Fibroblast of the aortic adventitia (primary cell): ENCODE data around the gene EEPD1. TPM values are rescaled to one million over a fixed set of nuclear protein-coding genes. Genes with fewer than 3 reads are reported as not detected.
"Not testable (repeated sequence)": the region's sequence is repeated elsewhere in the genome, so short reads cannot be mapped to it uniquely, and the experiment has no call there.

ENCODE experiments used
- DNase-seq: peaks from one replicate; pipeline ENCODE4 v3.0.0-alpha.2; 2010; ENCODE audit warnings: low read depth
- H3K4me3 ChIP-seq: 2 replicates; pipeline ENCODE4 v1.5.1; 2011; ENCODE audit warnings: low read depth, mild to moderate bottlenecking, control low read depth, low read length, moderate library complexity
- total RNA-seq: library from RNA; depleted of rRNA; stranded (reverse); fragments of >200 nt; gene quantifications from 2 replicates; pipeline ENCODE4 v1.2.3, GENCODE V29; 2012; ENCODE audit warnings: low replicate concordance
- TF ChIP-seq, protein P1 (sequence below): IDR thresholded peaks from 2 replicates; pipeline ENCODE4 v1.5.1; 2011; ENCODE audit warnings: mild to moderate bottlenecking, low read length, control low read depth, inconsistent platforms; ENCODE audit not compliant: insufficient read depth

EEPD1 gene
- total RNA-seq, 1 donor, result 5.2 TPM

DNA sequence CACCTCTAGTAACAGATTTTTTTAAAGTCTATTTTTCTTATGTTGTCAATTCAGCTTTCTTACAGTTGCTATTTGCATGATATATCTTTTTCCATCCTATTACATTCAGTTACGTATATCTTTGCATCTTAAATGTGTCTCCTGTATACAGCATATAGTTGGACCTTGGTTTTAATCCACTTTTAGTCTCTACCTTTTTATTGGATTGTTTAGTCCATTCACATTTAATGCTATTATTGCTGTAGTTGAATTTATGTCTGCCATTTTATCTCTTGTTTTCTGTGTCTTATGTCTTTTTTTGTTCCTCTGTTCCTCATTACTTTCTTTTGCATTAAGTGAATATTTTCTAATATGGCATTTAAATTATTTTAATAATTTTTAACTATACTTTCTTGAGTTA is 100.6 kb downstream of the EEPD1 start:
- DNase-seq, result no peak
- TF ChIP-seq, protein P1, sequence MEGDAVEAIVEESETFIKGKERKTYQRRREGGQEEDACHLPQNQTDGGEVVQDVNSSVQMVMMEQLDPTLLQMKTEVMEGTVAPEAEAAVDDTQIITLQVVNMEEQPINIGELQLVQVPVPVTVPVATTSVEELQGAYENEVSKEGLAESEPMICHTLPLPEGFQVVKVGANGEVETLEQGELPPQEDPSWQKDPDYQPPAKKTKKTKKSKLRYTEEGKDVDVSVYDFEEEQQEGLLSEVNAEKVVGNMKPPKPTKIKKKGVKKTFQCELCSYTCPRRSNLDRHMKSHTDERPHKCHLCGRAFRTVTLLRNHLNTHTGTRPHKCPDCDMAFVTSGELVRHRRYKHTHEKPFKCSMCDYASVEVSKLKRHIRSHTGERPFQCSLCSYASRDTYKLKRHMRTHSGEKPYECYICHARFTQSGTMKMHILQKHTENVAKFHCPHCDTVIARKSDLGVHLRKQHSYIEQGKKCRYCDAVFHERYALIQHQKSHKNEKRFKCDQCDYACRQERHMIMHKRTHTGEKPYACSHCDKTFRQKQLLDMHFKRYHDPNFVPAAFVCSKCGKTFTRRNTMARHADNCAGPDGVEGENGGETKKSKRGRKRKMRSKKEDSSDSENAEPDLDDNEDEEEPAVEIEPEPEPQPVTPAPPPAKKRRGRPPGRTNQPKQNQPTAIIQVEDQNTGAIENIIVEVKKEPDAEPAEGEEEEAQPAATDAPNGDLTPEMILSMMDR, result no peak
- H3K4me3 ChIP-seq, result no peak overlapping the region

DNA sequence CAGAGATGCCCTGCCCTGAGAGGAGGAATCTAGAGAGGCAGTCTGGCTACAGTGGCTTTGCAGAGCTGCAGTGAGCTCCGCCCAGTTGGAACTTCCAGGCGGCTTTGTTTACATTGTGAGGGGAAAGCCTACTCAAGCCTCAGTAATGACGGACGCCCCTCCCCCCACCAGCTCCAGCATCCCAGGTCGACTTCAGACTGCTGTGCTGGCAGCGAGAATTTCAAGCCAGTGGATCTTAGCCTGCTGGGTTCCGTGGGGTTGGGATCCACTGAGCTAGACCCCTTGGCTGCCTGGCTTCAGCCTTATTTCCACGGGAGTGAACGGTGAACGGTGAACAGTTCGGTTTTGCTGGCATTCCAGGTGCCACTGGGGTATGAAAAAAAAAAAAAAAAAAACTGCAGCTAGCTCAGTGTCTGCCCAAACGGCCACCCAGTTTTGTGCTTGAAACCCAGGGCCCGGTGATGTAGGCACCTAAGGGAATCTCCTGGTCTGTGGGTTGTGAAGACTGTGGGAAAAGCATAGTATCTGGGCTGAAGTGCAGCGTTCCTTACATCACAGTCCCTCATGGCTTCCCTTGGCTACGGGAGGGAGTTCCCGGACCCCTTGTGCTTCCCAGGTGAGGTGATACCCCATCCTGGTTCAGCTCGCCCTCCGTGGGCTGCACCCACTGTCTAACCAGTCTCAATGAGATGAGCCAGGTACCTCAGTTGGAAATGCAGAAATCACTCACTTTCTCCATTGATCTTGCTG is 105.6 kb downstream of the EEPD1 start:
- not testable (repeated sequence) for H3K4me3 ChIP-seq

DNA sequence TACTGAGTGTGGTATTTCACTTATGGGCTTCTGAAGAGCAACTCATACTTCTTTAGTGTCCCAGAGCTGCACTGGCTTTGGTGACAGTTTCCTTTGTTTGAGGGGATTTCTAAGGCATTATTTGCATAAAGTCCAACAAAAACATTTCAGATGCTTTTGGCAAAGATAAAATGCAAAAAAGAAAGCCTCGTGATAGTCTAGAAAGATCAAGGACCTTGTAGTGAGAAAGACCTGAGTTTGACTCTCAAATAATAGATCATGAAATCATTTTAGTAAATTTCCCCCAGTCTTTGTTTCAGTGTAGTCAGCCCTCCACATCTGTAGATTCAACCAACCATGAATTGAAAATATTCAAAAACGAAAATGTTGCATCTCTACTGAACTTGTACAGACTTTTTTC is 107.4 kb downstream of the EEPD1 start:
- DNase-seq, result no peak
- no peak overlapping the region for H3K4me3 ChIP-seq
- TF ChIP-seq, protein P1, result no peak

More for the DNA sequence above, 105.6 kb downstream of the EEPD1 start:
- peak; percentile 68 for DNase-seq

DNA sequence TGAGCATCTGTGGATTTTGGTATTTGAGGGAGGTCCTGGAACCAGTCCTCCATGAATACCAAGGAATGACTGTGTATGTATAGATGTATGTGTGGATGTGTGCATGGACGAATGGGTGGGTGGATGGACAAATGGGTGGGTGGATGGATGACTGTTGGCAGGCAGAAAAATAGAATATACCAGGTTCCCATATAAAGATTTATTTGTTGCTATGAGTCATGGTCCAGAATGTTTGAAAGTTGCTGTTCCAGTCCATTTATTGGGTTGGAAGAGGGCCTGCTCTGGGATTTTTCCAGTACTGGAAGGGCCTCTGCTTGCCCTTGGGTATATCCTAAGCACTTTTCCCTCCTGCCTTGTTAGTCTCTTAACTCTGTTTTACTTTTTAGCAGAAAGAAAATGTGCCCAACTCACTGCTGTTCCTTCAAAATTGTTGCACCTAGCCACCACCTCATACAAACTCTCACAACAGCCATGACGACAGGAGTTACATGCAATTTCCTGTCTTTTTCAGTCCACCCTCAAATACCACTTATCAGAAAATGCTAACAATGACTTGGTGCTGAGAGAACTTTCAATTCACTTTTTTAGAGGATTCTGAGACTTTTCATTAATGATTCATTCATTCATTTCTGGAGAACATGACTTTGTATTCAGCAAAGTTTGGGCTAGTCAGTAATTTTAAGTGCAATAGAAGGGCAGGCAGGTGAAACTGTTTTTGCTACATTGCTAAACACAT is 108.1 kb downstream of the EEPD1 start:
- peak; percentile 52 for DNase-seq
- TF ChIP-seq, protein P1, result no peak
- H3K4me3 ChIP-seq, result no peak overlapping the region

DNA sequence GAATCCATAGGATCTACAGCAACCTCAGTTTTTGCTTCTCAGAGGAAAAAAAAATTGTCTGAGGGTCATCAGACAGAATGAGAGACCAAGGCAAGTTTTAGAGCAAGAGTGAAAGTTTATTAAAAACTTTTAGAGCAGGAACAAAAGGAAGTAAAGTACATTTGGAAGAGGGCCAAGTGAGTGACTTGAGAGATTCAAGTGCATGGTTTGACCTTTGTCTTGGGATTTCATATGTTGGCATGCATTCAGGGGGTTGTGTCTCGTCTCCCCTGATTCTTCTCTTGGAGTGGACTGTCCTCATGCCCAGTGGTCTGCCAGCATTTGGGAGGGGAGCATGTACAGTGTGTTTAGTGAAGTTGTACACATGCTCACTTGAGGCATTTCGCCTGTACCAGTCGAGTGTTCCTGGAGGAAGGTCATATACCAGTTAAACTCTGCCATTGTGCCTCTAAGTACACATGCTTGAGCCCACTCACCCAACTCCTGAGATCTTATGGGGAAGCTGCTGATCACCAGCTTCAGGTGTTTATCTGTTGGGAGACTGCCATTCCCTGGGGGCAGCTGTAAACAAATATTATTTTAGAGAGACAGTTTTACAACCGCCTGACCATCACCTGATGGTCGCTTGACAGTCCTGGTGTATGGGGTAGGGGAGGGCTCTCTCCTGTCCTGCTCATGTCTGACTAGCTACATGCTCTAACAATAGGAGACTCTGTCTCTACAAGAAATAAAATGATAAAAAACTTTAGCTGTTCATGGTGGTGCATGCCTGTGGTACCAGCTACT is 109.4 kb downstream of the EEPD1 start:
- TF ChIP-seq, protein P1, result no peak
- DNase-seq, result no peak
- no peak overlapping the region for H3K4me3 ChIP-seq

DNA sequence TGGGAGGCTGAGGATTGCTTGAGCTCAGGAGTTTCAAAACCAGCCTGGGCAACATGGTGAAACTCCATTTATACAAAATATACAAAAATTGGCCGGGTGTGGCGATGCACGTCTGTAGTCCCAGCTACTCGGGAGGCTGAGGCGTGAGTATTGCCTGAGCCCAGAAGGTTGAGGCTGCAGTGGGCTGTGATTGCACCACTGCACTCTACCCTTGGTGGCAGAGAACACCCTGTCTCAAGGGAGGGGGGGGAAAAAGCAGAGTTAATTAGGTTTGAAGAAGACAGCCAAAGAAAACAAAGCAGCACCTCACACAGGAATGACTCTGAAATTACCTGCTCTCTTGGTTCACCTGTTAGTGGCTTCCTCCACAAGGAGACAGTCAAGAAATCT is 110.0 kb downstream of the EEPD1 start:
- no peak overlapping the region for H3K4me3 ChIP-seq
- TF ChIP-seq, protein P1, result no peak
- DNase-seq, result no peak

DNA sequence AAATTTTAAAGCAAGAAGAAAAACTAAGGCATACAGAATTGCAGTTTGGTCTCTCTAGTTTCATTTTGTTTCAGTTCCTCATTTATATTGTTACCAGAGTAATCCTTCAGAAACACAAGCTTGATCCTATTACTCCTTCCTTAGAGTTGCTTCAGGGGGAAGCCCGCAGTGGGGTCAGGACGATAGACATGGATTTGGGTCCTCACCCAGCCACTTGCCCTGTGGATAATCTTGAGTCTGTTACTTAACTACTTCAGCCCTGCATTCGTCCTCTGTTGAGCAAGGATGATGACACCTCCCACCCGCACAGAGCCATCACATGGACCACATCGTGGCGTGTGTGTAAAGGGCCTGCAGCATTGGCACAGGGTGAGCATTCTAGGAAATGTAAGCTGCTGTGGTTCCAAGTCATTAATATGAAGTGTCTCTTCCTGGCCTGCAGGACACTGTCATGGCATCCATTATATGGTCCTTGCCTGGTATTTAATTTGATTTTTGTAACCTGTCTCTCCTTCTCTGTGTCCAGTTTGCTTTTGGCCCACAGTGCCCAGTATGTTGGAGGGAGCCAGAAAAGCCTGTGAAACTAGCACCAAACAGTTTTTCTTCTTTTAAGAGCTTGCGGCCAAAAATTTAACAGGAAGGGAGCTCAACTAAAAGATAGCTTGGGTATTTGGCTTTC is 111.2 kb downstream of the EEPD1 start:
- H3K4me3 ChIP-seq, result no peak overlapping the region
- DNase-seq, result peak; percentile 52
- TF ChIP-seq, protein P1, result no peak
